Suprapubic skin (tissue), 4 donors: ENCODE results near the gene GALP. TPM values are rescaled to one million over a fixed set of nuclear protein-coding genes. Genes with fewer than 3 reads are reported as not detected.
"Not testable (repeated sequence)": the region's sequence is repeated elsewhere in the genome, so short reads cannot be mapped to it uniquely, and the experiment has no call there.

Experiments used
- DNase-seq, 2 donors: peaks; one replicate each; pipeline ENCODE4 v3.0.0-alpha.2; 2019; ENCODE audit warnings: low spot score in 2 of 2
- H3K27ac ChIP-seq: fragments of 200-600 bp; sonication (generic); one replicate; pipeline ENCODE4 v1.5.1; 2019
- H3K27me3 ChIP-seq: fragments of 200-600 bp; sonication (generic); one replicate; pipeline ENCODE4 v1.5.1; 2019
- H3K36me3 ChIP-seq: fragments of 200-600 bp; sonication (generic); one replicate; pipeline ENCODE4 v1.5.1; 2019
- H3K4me1 ChIP-seq: fragments of 200-600 bp; sonication (generic); one replicate; pipeline ENCODE4 v1.5.1; 2019
- H3K4me3 ChIP-seq: fragments of 200-600 bp; sonication (generic); one replicate; pipeline ENCODE4 v1.5.1; 2019; ENCODE audit warnings: mild to moderate bottlenecking
- H3K9me3 ChIP-seq: fragments of 200-600 bp; sonication (generic); one replicate; pipeline ENCODE4 v1.5.1; 2019
- CTCF ChIP-seq, 2 donors: fragments of 200-600 bp in 1 of 2; fragments of 450-650 bp in 1 of 2; sonication (generic) in 1 of 2; IDR thresholded peaks; one replicate each; pipeline ENCODE4 v1.5.1; 2016 to 2019; ENCODE audit warnings: antibody characterized with exemption in 2 of 2, mild to moderate bottlenecking in 1 of 2, moderate library complexity in 1 of 2
- EP300 ChIP-seq: sonication (generic); formaldehyde crosslinking; IDR thresholded peaks from one replicate; pipeline ENCODE4 v1.6.1; 2017; ENCODE audit warnings: antibody characterized with exemption
- POLR2A ChIP-seq, 2 donors: fragments of 450-650 bp; IDR thresholded peaks; one replicate each; pipeline ENCODE4 v1.6.1; 2017; ENCODE audit warnings: antibody characterized with exemption in 2 of 2, mild to moderate bottlenecking in 2 of 2, moderate library complexity in 2 of 2
- POLR2AphosphoS5 ChIP-seq, 3 donors: sonication (generic); formaldehyde crosslinking; IDR thresholded peaks; one replicate each; pipeline ENCODE4 v1.6.1; 2017; ENCODE audit warnings: antibody characterized with exemption in 3 of 3
- WGBS: methylation state at CpG from one replicate; pipeline ENCODE4 v1.1.5; 2018; 5-methylcytosine and 5-hydroxymethylcytosine counted together
- total RNA-seq, 4 donors: library from RNA; depleted of rRNA; stranded (reverse); fragments of >200 nt; gene quantifications; one replicate each; pipeline ENCODE4 v1.1.0, GENCODE V29; 2016

GALP gene
- total RNA-seq, 4 donors from 2014 or later: not detected

GRCh38 chr19:56174086-56174485 lies 1.7 kb upstream of the GALP start:
- Histone ChIP-seq H3K27me3 (peaks cover 34% of the 10 kb centered on the region), H3K9me3 (no peaks in the 10 kb centered on the region), H3K27ac (no peak overlapping the region), H3K4me1 (no peaks in the 10 kb centered on the region), H3K36me3 (no peaks in the 10 kb centered on the region), H3K4me3 (no peak overlapping the region)
- WGBS: 23% methylated on average over 9 of the region's 9 CpGs
- TF ChIP-seq EP300: no peak
- no peak for TF ChIP-seq POLR2AphosphoS5 (IDR thresholded peaks at IDR 0.05)
- TF ChIP-seq POLR2A (IDR thresholded peaks at IDR 0.05): no peak
- TF ChIP-seq CTCF (IDR thresholded peaks at IDR 0.05): no peak
- no peak for DNase-seq

- H3K4me3 ChIP-seq: no peak overlapping the region
- TF ChIP-seq POLR2AphosphoS5 (IDR thresholded peaks at IDR 0.05) (no peak), CTCF (IDR thresholded peaks at IDR 0.05) (no peak), POLR2A (IDR thresholded peaks at IDR 0.05) (no peak), EP300 (no peak)
- H3K4me1 ChIP-seq: no peaks in the 10 kb centered on the region
- H3K9me3 ChIP-seq: no peaks in the 10 kb centered on the region
- H3K36me3 ChIP-seq: no peaks in the 10 kb centered on the region
- H3K27ac ChIP-seq: no peak overlapping the region
- no peak for DNase-seq
- 54% methylated on average over 11 of the region's 11 CpGs for WGBS
- peaks cover 34% of the 10 kb centered on the region for H3K27me3 ChIP-seq
Observed at GRCh38 chr19:56174550-56174949, 1.3 kb upstream of the GALP start.

- not testable (repeated sequence) for H3K9me3 ChIP-seq, H3K36me3 ChIP-seq, H3K4me3 ChIP-seq, H3K4me1 ChIP-seq, H3K27ac ChIP-seq, DNase-seq
- WGBS: 80% methylated on average over 3 of the region's 11 CpGs
- peaks cover 34% of the 10 kb centered on the region for H3K27me3 ChIP-seq
Observed at GRCh38 chr19:56176310-56176709, 502 bp downstream of the GALP start.

GRCh38 chr19:56176881-56177280 lies 1.1 kb downstream of the GALP start:
- DNase-seq: no peak
- Histone ChIP-seq H3K4me3 (no peak overlapping the region), H3K27me3 (peaks cover 38% of the 10 kb centered on the region), H3K9me3 (no peaks in the 10 kb centered on the region), H3K36me3 (no peaks in the 10 kb centered on the region), H3K27ac (no peak overlapping the region), H3K4me1 (no peaks in the 10 kb centered on the region)
- WGBS: 77% methylated on average over 18 of the region's 18 CpGs
- no peak for TF ChIP-seq CTCF (IDR thresholded peaks at IDR 0.05)
- no peak for TF ChIP-seq POLR2A (IDR thresholded peaks at IDR 0.05)
- TF ChIP-seq EP300: no peak
- no peak for TF ChIP-seq POLR2AphosphoS5 (IDR thresholded peaks at IDR 0.05)

GRCh38 chr19:56177564-56178243 lies 1.9 kb downstream of the GALP start:
- Histone ChIP-seq H3K27ac (no peak overlapping the region), H3K27me3 (peaks cover 38% of the 10 kb centered on the region)
- WGBS: 62% methylated on average over 11 of the region's 11 CpGs

More at GRCh38 chr19:56177564-56178243, 1.9 kb downstream of the GALP start:
- no peaks in the 10 kb centered on the region for H3K36me3 ChIP-seq
- no peak for DNase-seq
- H3K9me3 ChIP-seq: no peaks in the 10 kb centered on the region
- no peak for TF ChIP-seq POLR2AphosphoS5 (IDR thresholded peaks at IDR 0.05)
- TF ChIP-seq POLR2A (IDR thresholded peaks at IDR 0.05): no peak
- TF ChIP-seq CTCF (IDR thresholded peaks at IDR 0.05): no peak
- no peak for TF ChIP-seq EP300
- no peaks in the 10 kb centered on the region for H3K4me1 ChIP-seq
- no peak overlapping the region for H3K4me3 ChIP-seq
